Kidney epithelial cell (primary cell): Measurements from ENCODE around the gene SHISAL2B. TPM values are rescaled to one million over a fixed set of nuclear protein-coding genes. Genes with fewer than 3 reads are reported as not detected.

ENCODE experiments used
- DNase-seq: peaks from one replicate; pipeline ENCODE4 v3.0.0-alpha.2; 2010; ENCODE audit warnings: low read depth
- H3K27me3 ChIP-seq: 2 replicates; pipeline ENCODE4 v1.6.0; 2011; ENCODE audit warnings: low read length; ENCODE audit not compliant: control insufficient read depth, insufficient read depth
- H3K36me3 ChIP-seq: 2 replicates; pipeline ENCODE4 v1.5.1; 2011; ENCODE audit warnings: low read length; ENCODE audit not compliant: control insufficient read depth, insufficient read depth
- H3K4me3 ChIP-seq: 2 replicates; pipeline ENCODE4 v1.5.1; 2011; ENCODE audit warnings: low read depth, mild to moderate bottlenecking, control low read depth, low read length
- total RNA-seq: library from RNA; depleted of rRNA; stranded (reverse); fragments of >200 nt; gene quantifications from 2 replicates; pipeline ENCODE4 v1.2.3, GENCODE V29; 2015
- TF ChIP-seq, protein P1 (sequence below): IDR thresholded peaks from 2 replicates; pipeline ENCODE4 v1.5.1; 2011; ENCODE audit warnings: mild to moderate bottlenecking, moderate library complexity, low read length, control low read depth, inconsistent platforms; ENCODE audit not compliant: insufficient read depth, poor library complexity, severe bottlenecking

SHISAL2B gene
- total RNA-seq, 1 donor from 2014 or later = not detected

DNA sequence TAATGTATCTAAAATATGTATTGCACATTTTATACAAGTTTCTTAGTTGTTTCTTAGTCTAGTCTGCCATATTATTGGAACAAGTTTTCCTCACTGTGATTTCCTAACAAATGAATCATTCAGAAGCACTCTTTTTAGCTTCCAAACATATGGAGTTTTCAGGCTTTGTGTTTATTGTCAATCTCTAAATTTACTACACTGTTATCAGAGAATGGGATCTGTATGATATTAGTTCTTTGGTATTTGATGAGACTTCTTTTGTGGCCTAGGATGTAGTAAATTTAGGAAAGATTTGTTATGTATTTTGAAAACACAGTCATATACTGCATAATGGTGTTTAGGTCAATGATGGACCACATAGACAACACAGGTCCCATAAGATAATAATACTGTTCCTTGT lies 52.5 kb downstream of the SHISAL2B start:
- Histone ChIP-seq H3K4me3 (no peak overlapping the region), H3K36me3 (no peaks in the 10 kb centered on the region), H3K27me3 (no peaks in the 10 kb centered on the region)
- TF ChIP-seq, protein P1, sequence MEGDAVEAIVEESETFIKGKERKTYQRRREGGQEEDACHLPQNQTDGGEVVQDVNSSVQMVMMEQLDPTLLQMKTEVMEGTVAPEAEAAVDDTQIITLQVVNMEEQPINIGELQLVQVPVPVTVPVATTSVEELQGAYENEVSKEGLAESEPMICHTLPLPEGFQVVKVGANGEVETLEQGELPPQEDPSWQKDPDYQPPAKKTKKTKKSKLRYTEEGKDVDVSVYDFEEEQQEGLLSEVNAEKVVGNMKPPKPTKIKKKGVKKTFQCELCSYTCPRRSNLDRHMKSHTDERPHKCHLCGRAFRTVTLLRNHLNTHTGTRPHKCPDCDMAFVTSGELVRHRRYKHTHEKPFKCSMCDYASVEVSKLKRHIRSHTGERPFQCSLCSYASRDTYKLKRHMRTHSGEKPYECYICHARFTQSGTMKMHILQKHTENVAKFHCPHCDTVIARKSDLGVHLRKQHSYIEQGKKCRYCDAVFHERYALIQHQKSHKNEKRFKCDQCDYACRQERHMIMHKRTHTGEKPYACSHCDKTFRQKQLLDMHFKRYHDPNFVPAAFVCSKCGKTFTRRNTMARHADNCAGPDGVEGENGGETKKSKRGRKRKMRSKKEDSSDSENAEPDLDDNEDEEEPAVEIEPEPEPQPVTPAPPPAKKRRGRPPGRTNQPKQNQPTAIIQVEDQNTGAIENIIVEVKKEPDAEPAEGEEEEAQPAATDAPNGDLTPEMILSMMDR = no peak
- no peak for DNase-seq

GRCh38 chr5:64744914-64745313 lies 54.6 kb downstream of the SHISAL2B start:
- no peaks in the 10 kb centered on the region for H3K36me3 ChIP-seq

DNA sequence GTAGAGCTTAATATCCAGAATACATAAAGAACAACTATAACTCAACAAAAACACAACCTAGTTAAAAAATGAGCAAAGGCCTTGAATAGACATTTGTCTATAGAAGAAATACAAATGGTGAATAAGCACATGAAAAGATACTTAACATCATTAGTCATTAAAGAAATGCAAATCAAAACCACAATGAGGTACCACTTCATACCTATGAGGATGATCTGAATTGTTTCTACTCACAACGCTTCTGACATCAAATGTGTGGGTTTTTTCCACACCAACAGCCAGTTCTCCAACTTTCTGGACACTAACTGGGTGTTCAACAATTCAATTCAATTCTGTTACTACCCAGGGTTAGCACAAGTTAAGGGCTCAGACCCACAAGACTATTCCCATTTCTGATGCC lies 56.1 kb downstream of the SHISAL2B start:
- DNase-seq = no peak

More at GRCh38 chr5:64744914-64745313, 54.6 kb downstream of the SHISAL2B start:
- H3K4me3 ChIP-seq = no peak overlapping the region
- H3K27me3 ChIP-seq = no peaks in the 10 kb centered on the region
- TF ChIP-seq, protein P1 = no peak
- no peak for DNase-seq

GRCh38 chr5:64749385-64749784 lies 59.1 kb downstream of the SHISAL2B start:
- no peak for DNase-seq
- no peak overlapping the region for H3K4me3 ChIP-seq
- TF ChIP-seq, protein P1 = no peak
- H3K36me3 ChIP-seq = no peaks in the 10 kb centered on the region
- H3K27me3 ChIP-seq = no peaks in the 10 kb centered on the region

More for the DNA sequence above, 56.1 kb downstream of the SHISAL2B start:
- H3K27me3 ChIP-seq = no peaks in the 10 kb centered on the region
- no peaks in the 10 kb centered on the region for H3K36me3 ChIP-seq
- H3K4me3 ChIP-seq = no peak overlapping the region
- TF ChIP-seq, protein P1 = no peak

- no peaks in the 10 kb centered on the region for H3K36me3 ChIP-seq
- H3K27me3 ChIP-seq = no peaks in the 10 kb centered on the region
- no peak for DNase-seq
- no peak overlapping the region for H3K4me3 ChIP-seq
- TF ChIP-seq, protein P1 = no peak
Observed at GRCh38 chr5:64754066-64754465, 63.8 kb downstream of the SHISAL2B start.

DNA sequence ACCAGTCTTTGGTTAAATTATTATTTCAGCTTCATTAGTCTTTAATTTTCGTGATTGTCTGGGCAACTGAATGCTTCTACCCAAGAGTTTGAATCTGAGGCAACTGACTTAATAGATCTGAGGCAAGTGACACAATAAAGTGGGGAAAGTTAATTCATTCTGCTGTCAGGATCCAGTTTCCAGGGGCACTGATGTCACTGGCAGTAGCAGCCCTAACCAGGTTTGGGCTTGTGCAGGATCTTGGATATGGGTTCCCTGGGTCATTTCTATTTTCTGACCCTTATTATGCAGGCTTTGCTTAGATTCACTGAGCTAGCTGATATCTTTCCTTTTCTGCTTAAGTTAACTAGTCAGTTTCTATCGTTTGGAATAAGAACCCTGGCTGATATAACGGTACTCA lies 68.6 kb downstream of the SHISAL2B start:
- Histone ChIP-seq H3K36me3 (no peaks in the 10 kb centered on the region), H3K4me3 (no peak overlapping the region), H3K27me3 (no peaks in the 10 kb centered on the region)
- DNase-seq = no peak
- TF ChIP-seq, protein P1 = no peak
